ENCODE results near the gene R3HDM4.

R3HDM4 gene

DNA sequence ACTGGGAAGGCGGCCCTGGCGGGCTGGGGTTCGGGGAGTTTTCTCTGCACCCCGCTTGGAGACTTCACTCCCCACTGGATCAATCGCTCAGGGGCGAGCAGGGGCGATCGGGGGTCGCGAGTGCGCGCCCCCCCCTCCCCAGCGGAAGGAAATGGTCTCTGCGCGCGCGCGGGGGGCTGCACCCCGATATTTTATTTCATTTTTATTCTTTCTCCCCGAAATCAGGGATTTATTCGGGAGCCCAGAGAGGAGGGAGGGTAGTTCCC lies 13.2 kb upstream of the R3HDM4 start:
- no peak for DNase-seq (ENCODE audit: low read depth)
- TF ChIP-seq, protein P1, sequence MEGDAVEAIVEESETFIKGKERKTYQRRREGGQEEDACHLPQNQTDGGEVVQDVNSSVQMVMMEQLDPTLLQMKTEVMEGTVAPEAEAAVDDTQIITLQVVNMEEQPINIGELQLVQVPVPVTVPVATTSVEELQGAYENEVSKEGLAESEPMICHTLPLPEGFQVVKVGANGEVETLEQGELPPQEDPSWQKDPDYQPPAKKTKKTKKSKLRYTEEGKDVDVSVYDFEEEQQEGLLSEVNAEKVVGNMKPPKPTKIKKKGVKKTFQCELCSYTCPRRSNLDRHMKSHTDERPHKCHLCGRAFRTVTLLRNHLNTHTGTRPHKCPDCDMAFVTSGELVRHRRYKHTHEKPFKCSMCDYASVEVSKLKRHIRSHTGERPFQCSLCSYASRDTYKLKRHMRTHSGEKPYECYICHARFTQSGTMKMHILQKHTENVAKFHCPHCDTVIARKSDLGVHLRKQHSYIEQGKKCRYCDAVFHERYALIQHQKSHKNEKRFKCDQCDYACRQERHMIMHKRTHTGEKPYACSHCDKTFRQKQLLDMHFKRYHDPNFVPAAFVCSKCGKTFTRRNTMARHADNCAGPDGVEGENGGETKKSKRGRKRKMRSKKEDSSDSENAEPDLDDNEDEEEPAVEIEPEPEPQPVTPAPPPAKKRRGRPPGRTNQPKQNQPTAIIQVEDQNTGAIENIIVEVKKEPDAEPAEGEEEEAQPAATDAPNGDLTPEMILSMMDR (conservative IDR thresholded peaks at IDR 0.05; ENCODE audit: control insufficient read depth, insufficient read depth, low read depth, low read length): no peak
- H3K4me3 ChIP-seq (ENCODE audit: control insufficient read depth, low read depth, low read length): peak overlapping the region; percentile 78

DNA sequence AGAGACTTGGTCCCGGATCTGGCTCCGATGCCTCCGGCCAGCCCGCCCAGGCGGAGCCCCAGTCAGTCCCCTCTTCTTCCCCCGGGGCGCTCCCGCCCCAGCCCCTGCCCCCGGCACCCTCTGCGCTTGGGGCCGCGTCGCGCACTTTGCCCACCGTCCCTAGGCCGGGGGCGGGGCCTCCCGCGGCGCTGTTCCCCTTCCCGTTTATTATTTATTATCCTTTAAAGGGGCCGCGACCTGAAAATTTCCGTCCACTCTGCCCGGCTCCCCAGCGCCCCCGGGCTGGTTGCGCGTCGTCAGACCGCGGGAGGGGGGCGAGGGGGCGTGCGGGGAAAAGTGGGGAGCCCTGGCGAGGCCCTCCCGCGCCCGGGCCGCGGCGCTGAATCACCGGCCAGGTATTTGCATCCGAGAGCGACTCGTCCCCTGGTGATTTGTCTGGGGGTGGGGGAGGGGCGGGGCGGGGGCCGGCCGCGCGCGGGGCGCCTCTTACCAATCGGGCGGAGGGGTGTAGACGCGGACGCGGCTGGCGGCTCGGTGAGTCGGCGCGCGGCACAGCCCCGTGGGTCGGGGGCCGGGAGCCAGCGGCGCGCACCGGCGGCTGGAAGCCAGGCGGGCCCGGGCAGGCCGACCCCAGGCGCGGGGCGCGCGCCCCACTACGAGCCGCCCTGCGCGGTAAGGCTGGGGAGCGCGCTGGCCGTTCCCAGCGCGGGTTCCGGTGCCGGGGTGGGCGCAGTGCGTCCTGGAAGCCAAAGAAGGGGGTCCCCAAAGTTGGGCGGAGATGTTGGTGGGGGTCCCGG lies 12.7 kb upstream of the R3HDM4 start, which contains the start of gene ARID3A:
ARID3A (plus strand) TSS at position 510 of the 797 bp plus-strand sequence. CDS start 3,494 bp downstream, outside the sequence.
- TF ChIP-seq, protein P1 (conservative IDR thresholded peaks at IDR 0.05; ENCODE audit: control insufficient read depth, insufficient read depth, low read depth, low read length): no peak
- DNase-seq (ENCODE audit: low read depth): peak; percentile 76
- H3K4me3 ChIP-seq (ENCODE audit: control insufficient read depth, low read depth, low read length): peak within 1 kb of the TSS; percentile 78

DNA sequence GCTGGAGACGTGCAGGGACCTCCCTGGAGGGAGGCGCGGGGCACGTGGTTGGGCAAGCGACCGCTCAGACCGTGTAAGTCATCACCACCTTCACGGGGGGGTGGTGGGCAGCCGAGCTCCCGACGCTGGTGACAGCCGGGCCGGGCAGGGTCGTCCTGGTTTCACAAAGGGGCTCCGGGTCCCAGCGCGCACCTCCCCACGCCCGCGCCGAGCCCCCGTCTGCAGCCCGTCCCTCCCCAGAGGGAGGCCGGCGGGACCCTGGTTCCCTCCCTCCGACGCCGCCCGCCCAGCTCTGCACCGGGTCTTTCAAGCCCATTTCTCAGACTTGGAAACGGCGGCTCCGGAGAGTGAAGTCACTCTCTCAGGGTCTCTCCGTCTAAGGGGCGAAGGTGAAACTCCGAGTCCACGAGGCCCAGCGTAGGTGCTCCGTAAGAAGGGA lies 12.1 kb upstream of the R3HDM4 start:
- no peak for DNase-seq (ENCODE audit: low read depth)
- H3K4me3 ChIP-seq (ENCODE audit: control insufficient read depth, low read depth, low read length): peak overlapping the region; percentile 78
- TF ChIP-seq, protein P1 (conservative IDR thresholded peaks at IDR 0.05; ENCODE audit: control insufficient read depth, insufficient read depth, low read depth, low read length): no peak

DNA sequence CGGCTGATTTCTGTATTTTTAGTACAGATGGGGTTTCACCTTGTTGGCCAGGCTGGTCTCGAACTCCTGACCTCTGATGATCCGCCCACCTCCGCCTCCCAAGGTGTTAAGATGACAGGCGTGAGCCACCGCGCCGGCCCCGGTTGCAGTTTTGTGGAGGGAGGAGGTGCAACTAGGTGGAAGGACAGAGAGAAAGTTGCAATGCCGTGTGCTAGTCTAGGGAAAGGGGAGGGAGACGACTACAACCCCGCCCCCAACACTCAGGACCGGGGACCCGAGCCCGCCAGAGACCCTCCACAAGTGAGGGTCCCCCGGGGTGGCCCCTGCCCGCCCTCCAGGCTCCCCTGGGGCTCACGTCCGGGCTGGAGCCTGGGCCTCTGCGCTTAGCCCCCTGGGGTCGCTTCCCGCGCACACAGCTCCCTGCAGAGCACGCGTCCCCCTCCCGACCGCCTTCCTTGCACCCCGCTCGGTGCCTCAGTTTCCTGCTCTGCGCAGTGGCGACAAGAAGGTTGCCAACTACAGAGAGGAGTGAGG lies 11.6 kb upstream of the R3HDM4 start:
- H3K4me3 ChIP-seq (ENCODE audit: control insufficient read depth, low read depth, low read length): peak overlapping the region; percentile 78
- TF ChIP-seq, protein P1 (conservative IDR thresholded peaks at IDR 0.05; ENCODE audit: control insufficient read depth, insufficient read depth, low read depth, low read length): no peak
- DNase-seq (ENCODE audit: low read depth): no peak

DNA sequence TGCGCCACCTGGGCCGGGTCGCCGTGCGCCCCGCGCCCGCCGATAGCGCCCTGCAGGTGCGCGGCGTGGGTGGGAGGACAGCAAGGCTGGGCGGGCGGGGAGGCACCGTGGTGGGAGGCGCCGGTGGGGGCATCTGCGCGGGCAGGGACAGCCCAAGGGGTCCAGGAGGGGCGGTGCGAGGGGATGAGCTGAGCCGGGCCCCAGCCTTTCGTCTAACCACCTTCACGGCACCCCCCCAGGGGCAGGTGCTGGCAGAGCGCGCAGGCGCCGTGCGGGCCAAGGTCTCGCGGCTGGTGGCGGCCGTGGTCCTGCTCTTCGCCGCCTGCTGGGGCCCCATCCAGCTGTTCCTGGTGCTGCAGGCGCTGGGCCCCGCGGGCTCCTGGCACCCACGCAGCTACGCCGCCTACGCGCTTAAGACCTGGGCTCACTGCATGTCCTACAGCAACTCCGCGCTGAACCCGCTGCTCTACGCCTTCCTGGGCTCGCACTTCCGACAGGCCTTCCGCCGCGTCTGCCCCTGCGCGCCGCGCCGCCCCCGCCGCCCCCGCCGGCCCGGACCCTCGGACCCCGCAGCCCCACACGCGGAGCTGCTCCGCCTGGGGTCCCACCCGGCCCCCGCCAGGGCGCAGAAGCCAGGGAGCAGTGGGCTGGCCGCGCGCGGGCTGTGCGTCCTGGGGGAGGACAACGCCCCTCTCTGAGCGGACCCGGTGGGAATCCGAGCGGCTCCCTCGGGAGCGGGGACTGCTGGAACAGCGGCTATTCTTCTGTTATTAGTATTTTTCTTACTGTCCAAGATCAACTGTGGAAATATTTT lies 7.2 kb upstream of the R3HDM4 start:
- no peak for DNase-seq (ENCODE audit: low read depth)
- TF ChIP-seq, protein P1 (conservative IDR thresholded peaks at IDR 0.05; ENCODE audit: control insufficient read depth, insufficient read depth, low read depth, low read length): no peak
- no peak overlapping the region for H3K4me3 ChIP-seq (ENCODE audit: control insufficient read depth, low read depth, low read length)

DNA sequence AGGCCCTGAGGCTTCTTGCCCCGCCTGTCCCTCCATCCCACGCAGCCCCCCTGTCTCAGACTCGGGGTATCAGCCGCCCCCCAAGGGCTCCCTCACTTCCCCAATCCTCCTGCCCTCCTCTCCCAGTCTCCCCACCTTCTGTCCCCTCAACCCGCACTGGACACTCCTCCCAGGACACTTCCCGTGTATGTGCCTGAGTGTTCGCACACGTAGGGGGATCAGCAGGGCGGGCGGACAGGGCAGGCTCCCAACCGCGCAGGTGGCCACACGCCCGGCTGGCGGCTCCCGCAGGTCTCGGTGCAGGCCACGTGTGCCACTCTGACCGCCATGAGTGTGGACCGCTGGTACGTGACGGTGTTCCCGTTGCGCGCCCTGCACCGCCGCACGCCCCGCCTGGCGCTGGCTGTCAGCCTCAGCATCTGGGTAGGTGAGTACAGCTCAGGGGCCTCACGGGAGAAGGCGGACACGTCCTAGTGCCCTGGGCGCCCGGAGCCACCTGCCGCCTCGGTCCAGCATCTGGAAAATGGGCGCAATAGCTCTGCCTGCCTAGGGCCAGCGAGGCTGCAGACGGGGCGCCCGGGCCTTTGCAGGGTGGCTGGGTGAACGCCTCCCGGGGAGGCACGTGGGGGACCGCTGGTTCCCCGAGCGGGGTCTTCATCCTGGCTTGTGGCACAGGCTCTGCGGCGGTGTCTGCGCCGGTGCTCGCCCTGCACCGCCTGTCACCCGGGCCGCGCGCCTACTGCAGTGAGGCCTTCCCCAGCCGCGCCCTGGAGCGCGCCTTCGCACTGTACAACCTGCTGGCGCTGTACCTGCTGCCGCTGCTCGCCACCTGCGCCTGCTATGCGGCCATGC lies 6.4 kb upstream of the R3HDM4 start:
- H3K4me3 ChIP-seq (ENCODE audit: control insufficient read depth, low read depth, low read length): no peak overlapping the region
- TF ChIP-seq, protein P1 (conservative IDR thresholded peaks at IDR 0.05; ENCODE audit: control insufficient read depth, insufficient read depth, low read depth, low read length): no peak
- no peak for DNase-seq (ENCODE audit: low read depth)
